HEK293 (cell line): Measurements from ENCODE around the gene KRT14.

Source experiments
- CTCF ChIP-seq: fragments of 450-650 bp; formaldehyde crosslinking; IDR thresholded peaks from 2 replicates; pipeline ENCODE4 v1.5.1; 2016; ENCODE audit warnings: missing biosample characterization, missing genetic modification characterization
- ELK4 ChIP-seq: IDR thresholded peaks from 2 replicates; pipeline ENCODE4 v1.6.1; 2011; ENCODE audit warnings: mild to moderate bottlenecking, low read depth, low read length, borderline replicate concordance
- REST ChIP-seq: fragments of 450-650 bp; formaldehyde crosslinking; IDR thresholded peaks from 2 replicates; pipeline ENCODE4 v1.5.1; 2016; ENCODE audit warnings: missing biosample characterization, missing genetic modification characterization
- TCF7L2 ChIP-seq: IDR thresholded peaks from 2 replicates; pipeline ENCODE4 v1.6.1; 2011; ENCODE audit warnings: low read depth, mild to moderate bottlenecking, inconsistent platforms, low read length, moderate library complexity, borderline replicate concordance
- YY1 ChIP-seq: fragments of 450-650 bp; formaldehyde crosslinking; IDR thresholded peaks from 2 replicates; pipeline ENCODE4 v1.5.1; 2018; ENCODE audit warnings: missing biosample characterization, missing genetic modification characterization
- YY2 ChIP-seq: fragments of 450-650 bp; formaldehyde crosslinking; IDR thresholded peaks from 2 replicates; pipeline ENCODE4 v1.5.1; 2016; ENCODE audit warnings: missing biosample characterization, missing genetic modification characterization
- ZFP41 ChIP-seq: fragments of 450-650 bp; formaldehyde crosslinking; IDR thresholded peaks from 2 replicates; pipeline ENCODE4 v1.5.1; 2016; ENCODE audit warnings: missing biosample characterization, missing genetic modification characterization, borderline replicate concordance
- ZSCAN5A ChIP-seq: fragments of 450-650 bp; formaldehyde crosslinking; IDR thresholded peaks from 2 replicates; pipeline ENCODE4 v1.5.1; 2016; ENCODE audit warnings: missing biosample characterization, missing genetic modification characterization

- no peak for TF ChIP-seq CTCF (tag by site-specific recombination)
- TF ChIP-seq ELK4: no peak
- no peak for TF ChIP-seq YY1 (tag by site-specific recombination)
- TF ChIP-seq TCF7L2: no peak
- no peak for TF ChIP-seq YY2 (tag by site-specific recombination)
- no peak for TF ChIP-seq ZFP41 (tag by site-specific recombination)
- TF ChIP-seq REST (tag by site-specific recombination): no peak
- no peak for TF ChIP-seq ZSCAN5A
These were observed 27.4 kb upstream of the KRT14 start for GRCh38 chr17:41614098-41614497.
